ENCODE results near the gene DCANP1. TPM values are rescaled to one million over a fixed set of nuclear protein-coding genes. Genes with fewer than 3 reads are reported as not detected.
A peak's percentile ranks its signal among the peaks of the same experiment; 100 is the strongest.
"Not testable (repeated sequence)": the region's sequence is repeated elsewhere in the genome, so short reads cannot be mapped to it uniquely, and the experiment has no call there.

DCANP1 gene
- total RNA-seq (not detected in 2 replicates), polyA plus RNA-seq (not detected in 2 replicates)

- H3K4me3 ChIP-seq = no peak within 1 kb of the TSS
- no peak for TF ChIP-seq CTCF (IDR thresholded peaks at IDR 0.05; ENCODE audit: low read depth, low read length)
Measured at GRCh38 chr5:135447298-135447929, at the start of gene DCANP1. TSS of gene DCANP1 (minus strand) at chr5:135447348. CDS start at chr5:135447108, 240 bp downstream.

GRCh38 chr5:135495531-135495930 lies 48.4 kb upstream of the DCANP1 start:
- H3K4me1 ChIP-seq (ENCODE audit: low read depth); H3K36me3 ChIP-seq; H3K4me3 ChIP-seq; H3K27ac ChIP-seq; H3K9me3 ChIP-seq (ENCODE audit: low read depth); DNase-seq (ENCODE audit: low read depth in 1 of 2, low spot score in 1 of 2): not testable (repeated sequence)
- peaks cover 97% of the 10 kb centered on the region for H3K27me3 ChIP-seq

More at GRCh38 chr5:135447298-135447929, at the start of gene DCANP1:
- Histone ChIP-seq H3K9me3 (ENCODE audit: low read depth) (no peaks in the 10 kb centered on the region), H3K36me3 (no peaks in the 10 kb centered on the region), H3K27me3 (peaks cover 28% of the 10 kb centered on the region), H3K4me1 (ENCODE audit: low read depth) (peaks cover 5% of the 10 kb centered on the region), H3K27ac (no peak within 1 kb of the TSS)
- no peak for DNase-seq (ENCODE audit: low read depth in 1 of 2, low spot score in 1 of 2)

GRCh38 chr5:135494196-135494595 lies 47.0 kb upstream of the DCANP1 start:
- no peak for DNase-seq (ENCODE audit: low read depth in 1 of 2, low spot score in 1 of 2)
- no peak overlapping the region for H3K27ac ChIP-seq
- no peak overlapping the region for H3K4me3 ChIP-seq
- H3K4me1 ChIP-seq (ENCODE audit: low read depth) = no peaks in the 10 kb centered on the region
- H3K9me3 ChIP-seq (ENCODE audit: low read depth) = no peaks in the 10 kb centered on the region
- TF ChIP-seq CTCF (IDR thresholded peaks at IDR 0.05; ENCODE audit: low read depth, low read length) = no peak
- H3K36me3 ChIP-seq = no peaks in the 10 kb centered on the region
- H3K27me3 ChIP-seq = peaks cover 100% of the 10 kb centered on the region

- no peak for TF ChIP-seq CTCF (IDR thresholded peaks at IDR 0.05; ENCODE audit: low read depth, low read length)
- Histone ChIP-seq H3K27me3 (peaks cover 100% of the 10 kb centered on the region), H3K9me3 (ENCODE audit: low read depth) (no peaks in the 10 kb centered on the region), H3K36me3 (no peaks in the 10 kb centered on the region), H3K4me3 (no peak overlapping the region), H3K27ac (no peak overlapping the region), H3K4me1 (ENCODE audit: low read depth) (no peaks in the 10 kb centered on the region)
- peak in 1 of 2 donors; percentile 84 for DNase-seq (ENCODE audit: low read depth in 1 of 2, low spot score in 1 of 2)
Measured at GRCh38 chr5:135493406-135494180, 46.4 kb upstream of the DCANP1 start.

GRCh38 chr5:135492319-135492626 lies 45.1 kb upstream of the DCANP1 start:
- Histone ChIP-seq H3K4me1 (ENCODE audit: low read depth) (no peaks in the 10 kb centered on the region), H3K4me3 (no peak overlapping the region), H3K27ac (no peak overlapping the region), H3K9me3 (ENCODE audit: low read depth) (no peaks in the 10 kb centered on the region), H3K36me3 (no peaks in the 10 kb centered on the region), H3K27me3 (peaks cover 100% of the 10 kb centered on the region)
- TF ChIP-seq CTCF (IDR thresholded peaks at IDR 0.05; ENCODE audit: low read depth, low read length) = no peak
- DNase-seq (ENCODE audit: low read depth in 1 of 2, low spot score in 1 of 2) = no peak

All from cardiac muscle cell (in vitro differentiated cells and primary cell).